Common myeloid progenitor, CD34-positive (primary cell): ENCODE results near the gene AKAP3.

ENCODE experiments used
- CTCF ChIA-PET: fragments of 350-600 bp; sonication (Branson Sonifier 250); formaldehyde crosslinking; loops from one replicate; lab custom pipeline; 2021; ENCODE audit warnings: antibody characterized with exemption; lab: Charles Lee
- POLR2A ChIA-PET: fragments of 350-600 bp; sonication (Branson Sonifier 250); formaldehyde crosslinking; loops from one replicate; lab custom pipeline; 2021; ENCODE audit warnings: antibody characterized with exemption; lab: Charles Lee
- DNase-seq, 3 donors: peaks; one replicate each; pipeline versions ENCODE4 v3.0.0 to v3.0.0-alpha.2; 2013
- H3K27ac ChIP-seq, 2 experiments: 1 replicate in 1 of 2; 2 replicates in 1 of 2; pipeline ENCODE4 v1.7.0; 2013; ENCODE audit warnings: inconsistent platforms in 2 of 2, low read length in 2 of 2, mild to moderate bottlenecking in 2 of 2, low read depth in 1 of 2, moderate library complexity in 1 of 2; ENCODE audit not compliant: severe bottlenecking in 2 of 2, insufficient read depth in 1 of 2, poor library complexity in 1 of 2
- H3K27me3 ChIP-seq, 5 experiments: replicated peaks in 2 of 5; 1 replicate in 3 of 5; 2 replicates in 2 of 5; pipeline versions ENCODE4 v1.6.1 to v1.7.0; 2013; ENCODE audit warnings: low read length in 4 of 5, mild to moderate bottlenecking in 2 of 5, moderate library complexity in 2 of 5, inconsistent platforms in 1 of 5; ENCODE audit not compliant: insufficient read depth in 5 of 5, control insufficient read depth in 4 of 5
- H3K36me3 ChIP-seq, 4 experiments: 1 replicate in 2 of 4; 2 replicates in 2 of 4; pipeline versions ENCODE4 v1.6.1 to v1.7.0; 2013; ENCODE audit warnings: low read length in 3 of 4, control low read depth in 1 of 4, mild to moderate bottlenecking in 1 of 4; ENCODE audit not compliant: control insufficient read depth in 4 of 4, insufficient read depth in 4 of 4
- H3K4me1 ChIP-seq, 4 experiments: 1 replicate in 3 of 4; 2 replicates in 1 of 4; pipeline versions ENCODE4 v1.6.1 to v1.7.1; 2013; ENCODE audit warnings: low read length in 3 of 4, mild to moderate bottlenecking in 3 of 4, control low read depth in 1 of 4, inconsistent platforms in 1 of 4, moderate library complexity in 1 of 4; ENCODE audit not compliant: control insufficient read depth in 4 of 4, insufficient read depth in 4 of 4; ENCODE audit errors: control extremely low read depth in 1 of 4
- H3K4me3 ChIP-seq, 7 experiments: 1 replicate in 4 of 7; 2 replicates in 3 of 7; pipeline versions ENCODE4 v1.5.1 to v1.7.0; 2013; ENCODE audit warnings: mild to moderate bottlenecking in 7 of 7, low read length in 6 of 7, moderate library complexity in 6 of 7, inconsistent platforms in 2 of 7, low read depth in 2 of 7, control low read depth in 1 of 7; ENCODE audit not compliant: insufficient read depth in 4 of 7, control insufficient read depth in 1 of 7; ENCODE audit errors: extremely low read depth in 1 of 7
- H3K9me3 ChIP-seq, 5 experiments: 1 replicate in 4 of 5; 2 replicates in 1 of 5; pipeline versions ENCODE4 v1.6.1 to v1.7.1; 2013; ENCODE audit warnings: low read length in 4 of 5, mild to moderate bottlenecking in 2 of 5, inconsistent platforms in 1 of 5, low read depth in 1 of 5, moderate library complexity in 1 of 5; ENCODE audit not compliant: control insufficient read depth in 4 of 5, insufficient read depth in 2 of 5; ENCODE audit errors: control extremely low read depth in 1 of 5
- WGBS: methylation state at CpG from one replicate; pipeline ENCODE4 v1.1.5; 2013; ENCODE audit not compliant: insufficient coverage; 5-methylcytosine and 5-hydroxymethylcytosine counted together

Gene AKAP3

DNA sequence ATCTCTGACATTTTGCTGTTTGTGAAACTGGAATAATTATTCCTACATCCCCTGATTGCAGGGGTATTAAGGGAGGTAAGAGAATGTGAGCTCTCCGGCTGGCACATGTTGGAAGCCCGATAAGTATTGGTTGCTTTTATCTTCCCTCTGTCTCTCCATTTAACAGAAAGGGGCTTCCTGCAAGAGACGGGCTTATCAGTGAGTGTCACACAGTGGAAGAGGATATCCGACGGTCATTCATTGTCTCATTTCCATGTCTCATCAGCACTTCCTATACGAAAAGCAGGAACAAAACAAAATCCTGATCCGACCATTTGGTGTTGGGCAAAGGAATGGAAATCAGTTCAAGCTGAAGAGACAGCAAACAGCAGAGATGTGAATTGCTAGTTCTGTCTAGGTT, 76.2 kb downstream of the AKAP3 start:
- DNase-seq, result peak; percentile 4 to 34 (median 12)
- H3K27me3 ChIP-seq, result no peaks in the 10 kb centered on the region
- no peak overlapping the region for H3K4me3 ChIP-seq
- WGBS, result 90% methylated on average over 6 of the region's 7 CpGs
- H3K9me3 ChIP-seq, result no peaks in the 10 kb centered on the region
- no peaks in the 10 kb centered on the region for H3K36me3 ChIP-seq
- POLR2A ChIA-PET, result no interaction called here
- no peak overlapping the region for H3K27ac ChIP-seq
- peaks cover 0 to 7% (median 6%) of the 10 kb centered on the region in 4 experiments for H3K4me1 ChIP-seq
- CTCF ChIA-PET, result no interaction called here

DNA sequence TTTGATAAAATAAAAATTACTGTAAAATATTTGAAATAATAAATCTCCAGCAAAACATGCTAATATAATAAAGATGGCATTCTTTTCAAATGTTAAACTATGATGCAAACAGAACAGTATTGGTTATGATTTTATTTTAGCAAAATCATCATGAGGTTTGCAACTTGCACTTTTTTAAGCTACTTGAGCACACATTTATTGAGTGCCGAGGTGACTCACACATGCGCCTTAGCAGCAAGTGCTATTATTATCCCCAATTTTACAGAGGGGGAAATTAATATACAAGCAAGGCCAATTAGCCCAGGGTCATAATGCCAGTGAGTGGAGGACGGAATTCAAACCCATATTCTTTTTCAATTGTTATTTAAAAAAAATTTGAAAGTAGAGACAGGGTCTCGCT, 79.6 kb downstream of the AKAP3 start:
- POLR2A ChIA-PET, result no interaction called here
- H3K27ac ChIP-seq, result no peak overlapping the region
- peaks cover 11 to 40% (median 29%) of the 10 kb centered on the region in 4 experiments for H3K4me1 ChIP-seq
- no peaks in the 10 kb centered on the region for H3K9me3 ChIP-seq
- H3K36me3 ChIP-seq, result no peaks in the 10 kb centered on the region
- DNase-seq, result peak in 2 of 3 donors; percentile 28 to 56
- WGBS, result 100% methylated on average over 1 of the region's 4 CpGs
- H3K4me3 ChIP-seq, result no peak overlapping the region
- CTCF ChIA-PET, result no interaction called here
- no peaks in the 10 kb centered on the region for H3K27me3 ChIP-seq

DNA sequence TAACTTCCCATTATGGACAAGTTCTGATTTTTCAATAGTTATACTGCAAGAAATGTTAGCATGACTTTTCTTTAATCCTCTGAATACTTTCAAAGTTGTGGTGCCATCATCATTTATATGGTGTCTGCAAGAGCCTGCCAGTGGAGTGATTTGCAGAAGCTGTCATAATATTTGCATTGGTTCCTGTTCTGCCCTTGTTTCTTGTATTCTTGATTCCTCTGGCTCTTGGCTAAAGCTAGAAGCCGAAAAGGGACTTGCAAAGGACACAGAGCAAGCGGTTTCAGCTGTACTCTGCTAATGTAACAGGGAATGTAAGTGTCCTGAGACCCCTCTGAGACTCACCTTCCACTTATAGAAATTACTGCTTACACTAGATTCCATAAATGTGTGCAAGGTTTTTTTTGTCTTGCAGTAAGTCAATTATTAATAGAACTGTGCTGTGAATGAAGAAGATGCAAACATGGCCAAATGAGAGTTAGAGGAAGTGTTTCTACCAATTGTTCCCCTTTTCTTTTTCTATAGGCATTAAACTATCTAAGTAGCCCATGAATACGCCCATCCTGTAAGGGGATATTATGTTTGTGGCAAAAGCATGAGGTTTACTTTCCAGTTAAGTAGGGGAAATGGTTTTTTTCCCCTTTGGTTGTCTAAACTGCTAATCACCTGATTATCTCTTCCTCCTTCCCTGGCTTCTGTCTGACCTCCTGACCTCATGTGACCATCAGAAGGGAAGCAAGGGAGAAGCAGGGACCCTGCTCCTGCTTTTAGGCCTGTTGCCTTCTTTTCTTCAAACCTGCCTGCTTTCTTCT, 81.6 kb downstream of the AKAP3 start:
- H3K36me3 ChIP-seq, result no peaks in the 10 kb centered on the region
- peak overlapping the region in 3 of 7 experiments; percentile 23 to 56 (median 36) for H3K4me3 ChIP-seq
- H3K27me3 ChIP-seq, result peaks cover 0 to 8% (median 0%) of the 10 kb centered on the region in 5 experiments
- whole genome bisulfite sequencing, result no CpG with 5 or more reads among the region's 3 CpGs
- peak; percentile 40 to 86 (median 77) for DNase-seq
- ChIA-PET CTCF (no interaction called here), POLR2A (interaction anchor here (0.7 to 0.9 kb wide), 2 partner anchors 10 to 955 kb away, joined by 3 read pairs; no protein-coding TSS in a partner anchor)
- peaks cover 11 to 43% (median 30%) of the 10 kb centered on the region in 4 experiments for H3K4me1 ChIP-seq
- H3K9me3 ChIP-seq, result no peaks in the 10 kb centered on the region
- H3K27ac ChIP-seq, result no peak overlapping the region

GRCh38 chr12:4566474-4566873, 82.4 kb downstream of the AKAP3 start:
- CTCF ChIA-PET, result no interaction called here
- Histone ChIP-seq H3K27ac (no peak overlapping the region), H3K9me3 (no peaks in the 10 kb centered on the region), H3K36me3 (no peaks in the 10 kb centered on the region), H3K4me1 (peaks cover 11 to 50% (median 34%) of the 10 kb centered on the region in 4 experiments), H3K27me3 (peaks cover 0 to 8% (median 0%) of the 10 kb centered on the region in 5 experiments), H3K4me3 (peak overlapping the region in 1 of 7 experiments; percentile 1)
- no peak for DNase-seq
- POLR2A ChIA-PET, result interaction anchor here (0.9 kb wide), 1 partner anchor 11 kb away, joined by 3 read pairs; no protein-coding TSS in a partner anchor
- WGBS, result no CpG with 5 or more reads among the region's 2 CpGs
